Activated CD4-positive, alpha-beta T cell treated with anti-CD3 and anti-CD28 coated beads, Interleukin-2, amount 10 ng/mL, durations not matched to agents 24 days and 14 days (primary cell): ENCODE measurements around the gene PPAN. TPM values are rescaled to one million over a fixed set of nuclear protein-coding genes. Genes with fewer than 3 reads are reported as not detected.
A peak's percentile ranks its signal among the peaks of the same experiment; 100 is the strongest.

Experiments used
- DNase-seq: peaks from one replicate; pipeline ENCODE4 v3.0.0; 2022
- H3K27ac Mint-ChIP-seq: one replicate; pipeline ENCODE4 v1.8.0; 2022; ENCODE audit warnings: mild to moderate bottlenecking, mixed read lengths
- H3K27me3 Mint-ChIP-seq: one replicate; pipeline ENCODE4 v1.8.0; 2022; ENCODE audit warnings: mixed read lengths
- H3K36me3 Mint-ChIP-seq: one replicate; pipeline ENCODE4 v1.8.0; 2022; ENCODE audit warnings: low read depth, mild to moderate bottlenecking, mixed read lengths
- H3K4me1 Mint-ChIP-seq: one replicate; pipeline ENCODE4 v1.8.0; 2021; ENCODE audit warnings: mixed read lengths
- H3K4me3 Mint-ChIP-seq: one replicate; pipeline ENCODE4 v1.8.0; 2022; ENCODE audit warnings: mild to moderate bottlenecking, moderate library complexity, mixed read lengths
- H3K9me3 Mint-ChIP-seq: one replicate; pipeline ENCODE4 v1.8.0; 2021; ENCODE audit warnings: mixed read lengths
- intact Hi-C: fragments of 100-400 bp; cut with micrococcal nuclease; formaldehyde crosslinking; loops from one replicate; pipeline ENCODE4 v1.15.1; 2023
- total RNA-seq: library from RNA; stranded (reverse); gene quantifications from 2 replicates; pipeline ENCODE4 v1.2.3, GENCODE V29; 2022

PPAN gene
- total RNA-seq, 1 donor from 2014 or later: 232 TPM

DNA sequence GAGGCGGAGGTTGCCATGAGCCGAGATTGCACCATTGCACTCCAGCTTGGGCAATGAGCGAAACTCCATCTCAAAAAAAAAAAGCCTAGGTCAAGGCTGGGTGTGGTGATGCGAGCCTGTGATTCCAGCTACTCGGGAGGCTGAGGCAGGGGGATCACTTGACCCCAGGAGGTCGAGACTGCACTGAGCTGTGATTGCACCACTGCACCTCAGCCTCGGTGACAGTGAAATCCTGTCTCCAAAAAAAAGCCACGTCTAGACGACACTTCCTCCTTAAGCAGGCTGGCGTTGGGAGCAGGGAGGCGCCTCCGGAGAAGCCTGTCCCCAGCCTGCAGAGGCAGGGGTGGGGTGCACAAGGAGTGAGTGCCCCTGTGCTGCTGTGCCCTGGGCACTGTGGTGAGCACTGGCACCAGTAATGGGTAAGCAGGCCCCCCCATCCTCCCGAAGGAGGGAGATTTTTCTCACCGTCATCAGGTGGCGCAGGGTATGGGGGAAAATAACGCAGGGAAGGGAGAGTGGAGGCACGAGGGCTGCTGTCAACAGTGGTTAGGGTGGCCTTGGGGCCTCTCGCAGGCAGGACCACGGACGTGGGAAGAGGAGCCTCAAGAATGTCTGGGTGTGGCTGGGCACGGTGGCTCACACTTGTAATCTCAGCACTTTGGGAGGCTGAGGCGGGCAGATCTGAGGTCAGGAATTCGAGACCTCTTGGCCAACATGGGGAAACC is 6.0 kb downstream of the PPAN start:
- H3K4me3 Mint-ChIP-seq: peak overlapping the region; percentile 58
- H3K4me1 Mint-ChIP-seq: peaks cover 46% of the 10 kb centered on the region
- intact Hi-C loops: loop anchor here (2.0 to 10.0 kb wide), 2 partner anchors 13 to 177 kb away; partner anchors contain the start of gene OLFM2
- peak; percentile 77 for DNase-seq
- H3K27ac Mint-ChIP-seq: peak overlapping the region; percentile 91
- H3K9me3 Mint-ChIP-seq: no peaks in the 10 kb centered on the region
- peaks cover 74% of the 10 kb centered on the region for H3K36me3 Mint-ChIP-seq
- H3K27me3 Mint-ChIP-seq: no peaks in the 10 kb centered on the region

DNA sequence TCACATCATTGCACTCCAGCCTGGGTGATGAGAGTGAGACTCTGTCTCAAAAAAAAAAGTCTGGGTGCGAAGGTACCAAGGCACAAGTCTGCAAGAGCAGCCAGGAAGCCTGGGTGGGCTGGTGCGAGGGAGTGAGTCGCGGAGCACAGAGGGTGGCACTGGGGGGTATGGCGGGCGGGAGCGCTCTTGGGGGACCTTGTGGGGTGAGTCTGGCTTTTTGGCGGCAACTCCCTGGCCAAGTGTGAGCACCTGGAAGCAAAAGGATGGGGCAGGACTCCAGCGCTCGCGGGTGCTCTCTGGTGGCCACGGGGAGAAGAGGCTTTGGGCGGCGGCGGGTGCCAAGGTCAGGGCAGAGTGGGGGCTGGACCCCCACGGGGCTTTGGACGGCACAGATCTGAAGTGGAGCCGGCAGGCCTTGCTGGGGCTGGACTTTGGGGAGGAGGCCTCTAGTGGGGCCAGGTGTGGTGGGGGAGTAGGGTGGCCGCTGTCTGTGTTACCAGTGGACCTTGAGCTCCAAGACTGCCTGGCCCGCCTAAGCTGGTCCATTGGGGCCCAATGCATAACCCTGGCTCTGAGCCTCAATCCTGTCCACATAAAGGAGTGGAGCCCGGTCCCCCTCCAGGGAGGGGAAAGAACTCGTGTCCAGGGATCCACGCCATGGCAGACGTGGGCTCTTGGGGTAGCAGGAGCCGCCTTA is 6.9 kb downstream of the PPAN start:
- intact Hi-C loops: loop anchor here (2.0 to 10.0 kb wide), 2 partner anchors 14 to 178 kb away; partner anchors contain the start of gene OLFM2
- H3K4me1 Mint-ChIP-seq: peaks cover 39% of the 10 kb centered on the region
- no peaks in the 10 kb centered on the region for H3K9me3 Mint-ChIP-seq
- H3K36me3 Mint-ChIP-seq: peaks cover 70% of the 10 kb centered on the region
- peak overlapping the region; percentile 58 for H3K4me3 Mint-ChIP-seq
- DNase-seq: peak; percentile 90
- no peaks in the 10 kb centered on the region for H3K27me3 Mint-ChIP-seq
- peak overlapping the region; percentile 91 for H3K27ac Mint-ChIP-seq

DNA sequence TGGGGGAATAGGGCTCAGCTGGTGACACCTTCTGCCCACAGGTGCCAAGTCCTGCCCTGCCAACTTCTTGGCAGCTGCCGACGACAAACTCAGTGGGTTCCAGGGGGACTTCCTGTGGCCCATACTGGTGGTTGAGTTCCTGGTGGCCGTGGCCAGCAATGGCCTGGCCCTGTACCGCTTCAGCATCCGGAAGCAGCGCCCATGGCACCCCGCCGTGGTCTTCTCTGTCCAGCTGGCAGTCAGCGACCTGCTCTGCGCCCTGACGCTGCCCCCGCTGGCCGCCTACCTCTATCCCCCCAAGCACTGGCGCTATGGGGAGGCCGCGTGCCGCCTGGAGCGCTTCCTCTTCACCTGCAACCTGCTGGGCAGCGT is 7.4 kb downstream of the PPAN start:
- intact Hi-C loops: loop anchor here (2.0 to 10.0 kb wide), 2 partner anchors 15 to 179 kb away; partner anchors contain the start of gene OLFM2
- Mint-ChIP-seq H3K9me3 (no peaks in the 10 kb centered on the region), H3K36me3 (peaks cover 66% of the 10 kb centered on the region), H3K27me3 (no peaks in the 10 kb centered on the region), H3K4me1 (peaks cover 38% of the 10 kb centered on the region), H3K4me3 (no peak overlapping the region), H3K27ac (peak overlapping the region; percentile 91)
- DNase-seq: no peak

DNA sequence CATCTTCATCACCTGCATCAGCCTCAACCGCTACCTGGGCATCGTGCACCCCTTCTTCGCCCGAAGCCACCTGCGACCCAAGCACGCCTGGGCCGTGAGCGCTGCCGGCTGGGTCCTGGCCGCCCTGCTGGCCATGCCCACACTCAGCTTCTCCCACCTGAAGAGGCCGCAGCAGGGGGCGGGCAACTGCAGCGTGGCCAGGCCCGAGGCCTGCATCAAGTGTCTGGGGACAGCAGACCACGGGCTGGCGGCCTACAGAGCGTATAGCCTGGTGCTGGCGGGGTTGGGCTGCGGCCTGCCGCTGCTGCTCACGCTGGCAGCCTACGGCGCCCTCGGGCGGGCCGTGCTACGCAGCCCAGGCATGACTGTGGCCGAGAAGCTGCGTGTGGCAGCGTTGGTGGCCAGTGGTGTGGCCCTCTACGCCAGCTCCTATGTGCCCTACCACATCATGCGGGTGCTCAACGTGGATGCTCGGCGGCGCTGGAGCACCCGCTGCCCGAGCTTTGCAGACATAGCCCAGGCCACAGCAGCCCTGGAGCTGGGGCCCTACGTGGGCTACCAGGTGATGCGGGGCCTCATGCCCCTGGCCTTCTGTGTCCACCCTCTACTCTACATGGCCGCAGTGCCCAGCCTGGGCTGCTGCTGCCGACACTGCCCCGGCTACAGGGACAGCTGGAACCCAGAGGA is 7.9 kb downstream of the PPAN start:
- no peak overlapping the region for H3K4me3 Mint-ChIP-seq
- no peaks in the 10 kb centered on the region for H3K9me3 Mint-ChIP-seq
- no peak for DNase-seq
- H3K27ac Mint-ChIP-seq: peak overlapping the region; percentile 63
- H3K36me3 Mint-ChIP-seq: peaks cover 68% of the 10 kb centered on the region
- peaks cover 42% of the 10 kb centered on the region for H3K4me1 Mint-ChIP-seq
- intact Hi-C loops: loop anchor here (2.0 to 10.0 kb wide), 2 partner anchors 15 to 179 kb away; partner anchors contain the start of gene OLFM2
- H3K27me3 Mint-ChIP-seq: no peaks in the 10 kb centered on the region

DNA sequence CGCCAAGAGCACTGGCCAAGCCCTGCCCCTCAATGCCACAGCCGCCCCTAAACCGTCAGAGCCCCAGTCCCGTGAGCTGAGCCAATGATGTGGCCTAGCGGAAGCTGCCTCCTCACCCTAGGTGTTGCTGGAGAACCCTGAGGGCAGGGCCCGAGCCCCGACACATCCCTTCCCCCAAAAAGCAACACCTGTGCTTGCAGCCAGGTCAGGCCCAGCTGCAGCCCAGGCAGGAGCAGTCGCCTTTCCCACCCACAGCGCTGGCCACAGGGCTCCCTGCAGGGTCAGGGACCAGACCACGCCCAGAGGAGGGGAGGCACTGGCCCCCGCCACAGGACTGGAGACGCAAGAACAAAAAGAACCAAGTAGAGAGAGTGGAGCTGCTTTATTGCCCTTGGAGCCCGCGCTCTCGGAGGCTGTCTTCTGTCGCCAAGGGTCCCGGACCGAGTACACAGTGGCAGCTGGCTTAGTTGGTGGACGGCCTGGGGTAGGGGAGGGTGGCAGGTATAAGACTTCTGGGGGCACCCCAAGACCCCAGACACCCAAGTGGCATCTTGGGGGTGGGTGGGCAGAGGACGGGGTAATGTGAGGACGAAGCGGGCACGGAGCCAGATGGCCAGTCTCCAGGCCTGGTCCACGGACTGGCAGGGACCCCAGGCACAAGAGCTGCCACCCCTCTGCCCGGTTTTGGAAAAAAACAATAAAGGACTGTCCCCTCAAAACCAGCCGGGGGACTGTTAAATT is 8.7 kb downstream of the PPAN start:
- intact Hi-C loops: loop anchor here (10.0 kb wide), 1 partner anchor 180 kb away; the partner anchor contains the start of gene OLFM2
- peak; percentile 59 for DNase-seq
- peaks cover 64% of the 10 kb centered on the region for H3K36me3 Mint-ChIP-seq
- H3K4me1 Mint-ChIP-seq: peaks cover 38% of the 10 kb centered on the region
- no peak overlapping the region for H3K4me3 Mint-ChIP-seq
- H3K9me3 Mint-ChIP-seq: no peaks in the 10 kb centered on the region
- no peaks in the 10 kb centered on the region for H3K27me3 Mint-ChIP-seq
- H3K27ac Mint-ChIP-seq: peak overlapping the region; percentile 63

DNA sequence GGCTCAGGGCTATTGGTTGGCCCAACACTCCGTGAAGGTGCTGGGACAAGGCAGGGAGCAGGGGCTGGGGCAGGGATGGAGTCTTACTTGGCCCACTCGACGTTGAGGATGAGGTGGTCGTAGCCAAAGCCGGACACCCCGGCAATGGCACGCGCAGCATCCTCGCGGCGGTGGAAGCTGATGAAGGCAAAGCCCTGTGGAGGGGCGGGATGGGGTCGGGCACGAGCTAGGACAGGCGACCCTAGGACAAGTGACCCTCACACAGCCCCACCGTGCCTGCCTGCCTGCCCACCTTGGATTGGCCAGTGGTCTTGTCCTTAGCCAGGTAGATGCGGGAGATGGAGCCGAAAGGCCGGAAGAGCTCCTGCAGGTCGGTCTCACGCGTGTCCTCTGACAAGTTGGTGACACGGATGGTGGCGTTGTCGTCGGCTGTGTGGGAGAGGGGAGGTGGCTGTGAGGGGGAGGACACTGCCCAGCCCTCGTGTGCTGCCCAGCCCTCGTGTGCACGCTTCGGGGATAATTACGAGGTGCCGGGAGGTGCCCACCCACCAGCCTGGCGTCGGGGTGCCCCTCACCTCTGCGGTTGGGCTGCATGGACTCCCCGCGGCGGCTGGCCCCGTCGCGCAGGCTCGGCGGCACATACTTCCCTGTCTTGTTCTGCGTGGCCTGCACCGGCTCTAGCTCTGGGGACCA is 9.4 kb downstream of the PPAN start:
- H3K36me3 Mint-ChIP-seq: peaks cover 58% of the 10 kb centered on the region
- intact Hi-C loops: loop anchor here (10.0 kb wide), 1 partner anchor 181 kb away; the partner anchor contains the start of gene OLFM2
- H3K9me3 Mint-ChIP-seq: no peaks in the 10 kb centered on the region
- peak overlapping the region; percentile 34 for H3K27ac Mint-ChIP-seq
- no peak overlapping the region for H3K4me3 Mint-ChIP-seq
- H3K27me3 Mint-ChIP-seq: no peaks in the 10 kb centered on the region
- no peak for DNase-seq
- H3K4me1 Mint-ChIP-seq: peaks cover 35% of the 10 kb centered on the region

DNA sequence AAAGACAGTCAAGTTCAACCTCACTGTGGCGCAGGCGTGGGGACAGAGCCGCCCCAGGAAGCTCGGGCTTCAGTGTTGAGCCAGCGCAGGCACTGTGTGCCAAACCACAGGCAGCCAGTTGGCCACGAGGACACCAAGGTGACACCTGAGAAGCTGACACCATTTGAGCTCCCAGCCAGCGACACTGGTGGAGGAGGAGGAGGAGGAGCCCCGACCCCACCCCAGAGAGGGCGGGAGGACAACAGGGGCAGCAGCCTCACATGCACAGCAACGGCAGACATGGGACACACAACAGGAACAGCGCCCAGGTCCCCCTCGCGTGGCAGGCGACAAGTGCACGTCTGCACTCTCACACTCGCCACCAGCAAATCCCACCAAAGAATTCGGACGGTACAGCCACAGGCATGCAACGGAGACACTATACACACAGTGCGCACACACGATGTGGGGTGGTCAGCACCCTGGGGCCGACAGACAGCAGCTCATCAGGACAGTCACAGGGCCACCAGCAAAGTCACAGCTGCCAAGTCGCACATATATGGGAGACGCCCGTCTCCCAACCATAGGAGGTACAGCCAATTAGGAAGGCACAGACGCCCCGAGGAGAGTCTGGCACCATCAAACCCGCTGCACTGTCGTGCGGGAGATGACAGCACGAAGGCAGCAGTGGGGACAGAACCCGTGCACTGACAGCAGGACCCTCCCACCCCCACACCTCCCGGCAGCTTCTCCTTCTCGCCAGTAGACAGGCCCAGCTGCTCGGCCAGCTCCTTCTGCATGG is 10.1 kb downstream of the PPAN start:
- Mint-ChIP-seq H3K27ac (peak overlapping the region; percentile 34), H3K27me3 (no peaks in the 10 kb centered on the region), H3K4me1 (peaks cover 33% of the 10 kb centered on the region), H3K36me3 (peaks cover 54% of the 10 kb centered on the region), H3K9me3 (no peaks in the 10 kb centered on the region), H3K4me3 (peak overlapping the region; percentile 34)
- intact Hi-C loops: loop anchor here (10.0 kb wide), 1 partner anchor 181 kb away; the partner anchor contains the start of gene OLFM2
- peak; percentile 60 for DNase-seq

DNA sequence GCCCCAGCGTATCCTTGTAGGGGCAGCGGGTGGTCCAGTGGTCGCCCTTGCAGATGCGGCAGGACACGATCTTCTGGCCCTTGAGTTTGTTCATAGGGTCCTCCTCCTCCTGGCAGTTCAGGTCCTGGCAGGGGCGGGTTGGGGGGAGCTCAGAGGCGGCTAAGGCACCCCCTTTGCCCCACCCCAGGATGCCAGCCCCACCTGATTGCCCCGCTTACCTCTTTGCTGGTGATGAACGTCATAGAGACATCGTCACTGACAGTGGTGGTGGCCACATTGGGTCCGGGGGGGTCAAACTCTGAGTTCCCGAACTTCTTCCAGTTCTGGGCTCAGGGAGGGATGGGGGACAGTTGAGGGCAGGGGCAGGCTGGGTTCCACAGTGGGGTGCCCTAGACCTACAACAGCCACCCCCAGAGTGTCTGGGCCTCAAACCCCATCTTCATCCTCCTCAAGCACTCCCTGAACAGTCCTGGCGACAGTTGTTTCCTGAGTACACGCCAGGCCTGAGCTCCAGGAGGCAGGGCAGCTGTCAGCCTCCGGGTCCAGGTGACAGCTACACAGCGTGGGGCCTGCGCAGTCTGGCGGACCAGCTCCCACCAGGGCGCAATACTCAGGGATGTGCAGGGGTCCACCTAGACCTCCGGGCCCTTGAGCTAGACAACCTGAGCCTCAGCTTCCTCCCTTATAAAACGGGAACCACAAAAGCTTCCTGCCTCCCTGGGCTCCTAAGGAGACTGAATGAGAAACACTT is 10.9 kb downstream of the PPAN start:
- H3K27ac Mint-ChIP-seq: no peak overlapping the region
- no peak for DNase-seq
- H3K4me1 Mint-ChIP-seq: peaks cover 26% of the 10 kb centered on the region
- intact Hi-C loops: loop anchor here (10.0 kb wide), 1 partner anchor 182 kb away; the partner anchor contains the start of gene OLFM2
- no peak overlapping the region for H3K4me3 Mint-ChIP-seq
- no peaks in the 10 kb centered on the region for H3K9me3 Mint-ChIP-seq
- no peaks in the 10 kb centered on the region for H3K27me3 Mint-ChIP-seq
- H3K36me3 Mint-ChIP-seq: peaks cover 50% of the 10 kb centered on the region

DNA sequence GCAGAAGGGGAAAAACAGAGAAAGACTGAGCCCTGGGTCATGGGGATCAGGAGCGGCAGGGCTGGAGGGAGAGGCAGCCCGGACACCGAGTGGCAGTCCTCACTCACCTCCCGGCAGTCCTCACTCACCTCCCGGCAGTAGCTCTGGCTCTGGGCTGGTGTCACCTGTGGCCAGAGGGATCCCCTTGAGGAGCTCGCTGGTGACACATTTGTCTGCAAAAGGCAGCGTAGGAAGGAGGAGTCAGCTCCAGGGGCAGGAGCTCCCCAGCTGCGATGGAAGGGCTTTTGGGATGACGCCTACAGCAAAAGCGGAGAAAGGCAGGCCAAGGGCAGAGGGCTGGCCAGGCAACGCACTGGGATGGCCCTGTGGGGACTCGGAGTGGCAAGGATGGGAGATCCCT is 12.8 kb downstream of the PPAN start:
- peaks cover 15% of the 10 kb centered on the region for H3K4me1 Mint-ChIP-seq
- peak; percentile 66 for DNase-seq
- intact Hi-C loops: loop anchor here (10.0 kb wide), 1 partner anchor 184 kb away; the partner anchor contains the start of gene OLFM2
- peak overlapping the region; percentile 78 for H3K27ac Mint-ChIP-seq
- no peaks in the 10 kb centered on the region for H3K27me3 Mint-ChIP-seq
- peak overlapping the region; percentile 98 for H3K4me3 Mint-ChIP-seq
- no peaks in the 10 kb centered on the region for H3K9me3 Mint-ChIP-seq
- peaks cover 38% of the 10 kb centered on the region for H3K36me3 Mint-ChIP-seq

DNA sequence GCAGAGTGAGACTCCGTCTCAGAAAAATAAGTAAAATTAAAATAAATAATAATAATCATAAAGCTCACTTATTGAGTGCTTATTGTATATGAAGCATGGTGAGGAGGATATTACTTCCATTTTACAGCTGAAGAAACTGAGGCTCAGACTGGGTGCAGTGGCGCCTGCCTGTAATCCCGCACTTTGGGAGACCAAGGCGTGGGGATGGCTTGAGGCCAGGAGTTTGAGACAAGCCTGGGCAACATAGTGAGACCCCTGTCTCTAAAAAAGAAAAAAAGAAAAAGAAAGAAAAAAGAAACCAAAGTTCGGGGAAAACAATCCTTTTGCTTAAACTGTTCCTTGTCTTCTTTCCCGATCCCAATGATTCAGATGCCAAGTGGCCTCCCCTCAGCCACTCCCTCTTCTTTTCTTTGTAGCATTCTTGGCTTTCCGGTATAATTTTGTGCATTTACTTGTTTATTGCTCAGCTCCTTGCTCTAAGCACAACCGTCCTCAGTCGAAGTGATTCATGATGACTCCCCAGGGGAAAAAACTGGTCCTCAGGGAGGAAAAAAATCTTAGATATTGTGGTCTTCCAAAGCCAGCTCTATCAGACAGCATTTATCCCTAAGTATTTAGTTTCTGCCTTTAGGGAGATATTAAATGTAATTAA is 14.5 kb downstream of the PPAN start:
- H3K27ac Mint-ChIP-seq: no peak overlapping the region
- no peaks in the 10 kb centered on the region for H3K27me3 Mint-ChIP-seq
- H3K4me1 Mint-ChIP-seq: peaks cover 14% of the 10 kb centered on the region
- no peaks in the 10 kb centered on the region for H3K9me3 Mint-ChIP-seq
- peaks cover 31% of the 10 kb centered on the region for H3K36me3 Mint-ChIP-seq
- DNase-seq: no peak
- intact Hi-C loops: loop anchor here (1.0 kb wide), 1 partner anchor 14 kb away; the partner anchor contains the start of gene PPAN
- H3K4me3 Mint-ChIP-seq: no peak overlapping the region

DNA sequence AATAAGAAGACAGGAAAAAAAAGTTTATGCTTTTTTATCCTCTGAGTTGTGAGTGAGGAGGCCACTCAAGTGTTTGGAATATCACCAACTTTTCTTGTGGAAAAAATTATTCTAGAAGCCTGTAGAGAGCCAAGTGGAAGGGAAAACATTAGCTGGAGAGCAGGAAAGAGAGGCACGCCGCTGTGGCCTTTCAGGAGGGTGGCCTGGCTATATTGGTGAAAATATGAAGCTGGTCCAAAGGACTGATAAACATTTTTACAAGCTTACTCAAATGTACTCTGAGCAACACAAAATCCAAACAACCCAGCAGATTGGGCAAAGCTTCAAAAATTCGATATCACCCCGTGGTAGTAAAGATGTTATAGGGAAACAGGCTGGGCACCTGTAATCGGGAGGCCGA is 15.9 kb downstream of the PPAN start:
- H3K36me3 Mint-ChIP-seq: peaks cover 19% of the 10 kb centered on the region
- intact Hi-C loops: no loop called here
- no peak for DNase-seq
- no peaks in the 10 kb centered on the region for H3K27me3 Mint-ChIP-seq
- H3K4me1 Mint-ChIP-seq: peaks cover 11% of the 10 kb centered on the region
- no peak overlapping the region for H3K4me3 Mint-ChIP-seq
- no peaks in the 10 kb centered on the region for H3K9me3 Mint-ChIP-seq
- H3K27ac Mint-ChIP-seq: no peak overlapping the region
